Testis (tissue), 3 donors: Measurements from ENCODE around the gene SART3. TPM values are rescaled to one million over a fixed set of nuclear protein-coding genes. Genes with fewer than 3 reads are reported as not detected.

Source experiments
- DNase-seq: peaks from one replicate; pipeline ENCODE4 v3.0.0-alpha.2; 2019
- H3K27ac ChIP-seq, 2 donors: fragments of 200-600 bp; sonication (generic); one replicate each; pipeline ENCODE4 v1.5.1; 2019
- H3K27me3 ChIP-seq: fragments of 200-600 bp; sonication (generic); one replicate; pipeline ENCODE4 v1.5.1; 2019
- H3K36me3 ChIP-seq: fragments of 200-600 bp; sonication (generic); one replicate; pipeline ENCODE4 v1.5.1; 2017; ENCODE audit warnings: low read depth; ENCODE audit errors: missing control alignments
- H3K4me1 ChIP-seq: fragments of 200-600 bp; sonication (generic); one replicate; pipeline ENCODE4 v1.5.1; 2019
- H3K4me3 ChIP-seq, 2 donors: fragments of 200-600 bp; sonication (generic); one replicate each; pipeline ENCODE4 v1.5.1; 2017 to 2019
- H3K9me3 ChIP-seq: fragments of 200-600 bp; sonication (generic); one replicate; pipeline ENCODE4 v1.5.1; 2017
- POLR2A ChIP-seq: fragments of 450-650 bp; IDR thresholded peaks from one replicate; pipeline ENCODE4 v1.6.1; 2017; ENCODE audit warnings: antibody characterized with exemption, mild to moderate bottlenecking, moderate library complexity
- WGBS, 2 donors: methylation state at CpG; one replicate each; pipeline ENCODE4 v1.1.5; 2018; 5-methylcytosine and 5-hydroxymethylcytosine counted together
- intact Hi-C: fragments of 100-400 bp; cut with DNase I; formaldehyde crosslinking; loops from one replicate; pipeline ENCODE4 v1.15.1; 2023; ENCODE audit warnings: low total_unique reads
- polyA plus RNA-seq: library from polyadenylated mRNA; stranded (reverse); fragments of 350-450 nt; fragmentation: Illumina TruSeq; extraction: RNeasy Lipid Tissue Mini Kit (QIAGEN cat#74804); gene quantifications from one replicate; pipeline ENCODE4 v1.2.3, GENCODE V29; 2014; ENCODE audit warnings: low read depth, low replicate concordance; ENCODE audit not compliant: insufficient read depth
- total RNA-seq, 2 donors: library from RNA; depleted of rRNA; stranded (reverse); fragments of >200 nt; gene quantifications; one replicate each; pipeline ENCODE4 v1.2.3, GENCODE V29; 2016
- TF ChIP-seq, protein P1 (sequence below), 3 experiments: fragments of 450-650 bp in 2 of 3; fragments of 200-600 bp in 1 of 3; sonication (generic) in 1 of 3; IDR thresholded peaks; one replicate each; pipeline ENCODE4 v1.5.1; 2016 to 2019; ENCODE audit warnings: antibody characterized with exemption in 3 of 3, mild to moderate bottlenecking in 2 of 3, moderate library complexity in 1 of 3

The SART3 gene
- total and polyA plus RNA-seq, 3 donors from 2014 or later, result 48.6 to 116 (median 115) TPM

- no peak overlapping the region for H3K4me3 ChIP-seq
- H3K9me3 ChIP-seq, result no peaks in the 10 kb centered on the region
- 78 to 86% methylated on average over 5 of the region's 5 CpGs for WGBS, 2 donors
- TF ChIP-seq, protein P1, sequence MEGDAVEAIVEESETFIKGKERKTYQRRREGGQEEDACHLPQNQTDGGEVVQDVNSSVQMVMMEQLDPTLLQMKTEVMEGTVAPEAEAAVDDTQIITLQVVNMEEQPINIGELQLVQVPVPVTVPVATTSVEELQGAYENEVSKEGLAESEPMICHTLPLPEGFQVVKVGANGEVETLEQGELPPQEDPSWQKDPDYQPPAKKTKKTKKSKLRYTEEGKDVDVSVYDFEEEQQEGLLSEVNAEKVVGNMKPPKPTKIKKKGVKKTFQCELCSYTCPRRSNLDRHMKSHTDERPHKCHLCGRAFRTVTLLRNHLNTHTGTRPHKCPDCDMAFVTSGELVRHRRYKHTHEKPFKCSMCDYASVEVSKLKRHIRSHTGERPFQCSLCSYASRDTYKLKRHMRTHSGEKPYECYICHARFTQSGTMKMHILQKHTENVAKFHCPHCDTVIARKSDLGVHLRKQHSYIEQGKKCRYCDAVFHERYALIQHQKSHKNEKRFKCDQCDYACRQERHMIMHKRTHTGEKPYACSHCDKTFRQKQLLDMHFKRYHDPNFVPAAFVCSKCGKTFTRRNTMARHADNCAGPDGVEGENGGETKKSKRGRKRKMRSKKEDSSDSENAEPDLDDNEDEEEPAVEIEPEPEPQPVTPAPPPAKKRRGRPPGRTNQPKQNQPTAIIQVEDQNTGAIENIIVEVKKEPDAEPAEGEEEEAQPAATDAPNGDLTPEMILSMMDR (IDR thresholded peaks at IDR 0.05), result no peak
- TF ChIP-seq POLR2A, result no peak
- no peak for DNase-seq
- intact Hi-C loops, result no loop called here
- no peak overlapping the region for H3K27ac ChIP-seq
- no peaks in the 10 kb centered on the region for H3K4me1 ChIP-seq
- no peaks in the 10 kb centered on the region for H3K27me3 ChIP-seq
- H3K36me3 ChIP-seq, result no peaks in the 10 kb centered on the region
Observed at GRCh38 chr12:108473400-108474055, 87.4 kb downstream of the SART3 start.

Other genes with a start within 250 kb of the SART3 start
- gene CMKLR1, start 221.9 kb downstream of the SART3 start, total RNA-seq, result 1 to 10 TPM; 2.4 to 4.8 TPM
- gene CMKLR1, start 221.9 kb downstream of the SART3 start, polyA plus RNA-seq, result 9.5 TPM
- gene FICD, start 45.9 kb downstream of the SART3 start, total RNA-seq, result 10 to 100 TPM; 10.0 to 10.5 TPM
- gene FICD, start 45.9 kb downstream of the SART3 start, polyA plus RNA-seq, result 16.7 TPM
- gene ISCU, start 1.4 kb upstream of the SART3 start, total RNA-seq, result 100 to 1,000 TPM; 221 to 238 TPM
- 217 TPM for gene ISCU, start 1.4 kb upstream of the SART3 start, polyA plus RNA-seq
- 1 to 10 TPM; 5.3 to 9.6 TPM for gene TMEM119, start 36.9 kb upstream of the SART3 start, total RNA-seq
- 17.1 TPM for gene TMEM119, start 36.9 kb upstream of the SART3 start, polyA plus RNA-seq
- gene SELPLG, start 72.7 kb upstream of the SART3 start, total RNA-seq, result 1 to 10 TPM; 1.1 to 2.7 TPM
- 10.4 TPM for gene SELPLG, start 72.7 kb upstream of the SART3 start, polyA plus RNA-seq
- gene CORO1C, start 170.3 kb upstream of the SART3 start, total RNA-seq, result 10 to 100 TPM; 57.2 to 73.4 TPM
- 70.2 TPM for gene CORO1C, start 170.3 kb upstream of the SART3 start, polyA plus RNA-seq